ENCODE data around the gene DBN1.

- TF ChIP-seq EZH2phosphoT487 (IDR thresholded peaks at IDR 0.05; ENCODE audit: insufficient read depth, low read depth) (no peak), EZH2 (IDR thresholded peaks at IDR 0.05; ENCODE audit: insufficient read depth, poor library complexity, severe bottlenecking) (no peak)
Measured at GRCh38 chr5:177492841-177493240, 19.4 kb upstream of the DBN1 start.

All from GM23248 (cell line).